CD8-positive, alpha-beta memory T cell (primary cell): ENCODE results near the gene PPP6R1. TPM values are rescaled to one million over a fixed set of nuclear protein-coding genes. Genes with fewer than 3 reads are reported as not detected.

Source experiments
- CTCF ChIA-PET: fragments of 350-600 bp; sonication (Branson Sonifier 250); formaldehyde crosslinking; loops from one replicate; lab custom pipeline; 2021; ENCODE audit warnings: antibody characterized with exemption; lab: Charles Lee
- POLR2A ChIA-PET: fragments of 350-600 bp; sonication (Branson Sonifier 250); formaldehyde crosslinking; loops from one replicate; lab custom pipeline; 2021; ENCODE audit warnings: antibody characterized with exemption; lab: Charles Lee
- DNase-seq, 5 donors: peaks; one replicate each; pipeline versions ENCODE4 v3.0.0 to v3.0.0-alpha.2; 2020 to 2022; ENCODE audit warnings: mixed read lengths in 1 of 5
- H3K27ac ChIP-seq: one replicate; pipeline ENCODE4 v1.7.0; 2013; ENCODE audit warnings: low read depth, mild to moderate bottlenecking, low read length, moderate library complexity
- H3K27me3 ChIP-seq: 2 replicates; pipeline ENCODE4 v1.7.0; 2013; ENCODE audit warnings: low read length, mild to moderate bottlenecking; ENCODE audit not compliant: insufficient read depth, poor library complexity, severe bottlenecking
- H3K36me3 ChIP-seq: 2 replicates; pipeline ENCODE4 v1.7.0; 2013; ENCODE audit warnings: mild to moderate bottlenecking, low read length, moderate library complexity; ENCODE audit not compliant: insufficient read depth
- H3K4me1 ChIP-seq: 2 replicates; pipeline ENCODE4 v1.7.0; 2013; ENCODE audit warnings: mild to moderate bottlenecking, low read length, moderate library complexity; ENCODE audit not compliant: insufficient read depth
- H3K4me3 ChIP-seq: 2 replicates; pipeline ENCODE4 v1.7.0; 2013; ENCODE audit warnings: mild to moderate bottlenecking, low read length
- H3K9me3 ChIP-seq: 2 replicates; pipeline ENCODE4 v1.7.0; 2013; ENCODE audit warnings: mild to moderate bottlenecking, low read length
- H3K27ac Mint-ChIP-seq, 8 donors: one replicate each; pipeline ENCODE4 v1.8.0; 2020 to 2021; ENCODE audit warnings: mixed read lengths in 8 of 8, mild to moderate bottlenecking in 6 of 8, inconsistent platforms in 3 of 8, moderate library complexity in 3 of 8
- H3K27me3 Mint-ChIP-seq, 2 donors: one replicate each; pipeline ENCODE4 v1.8.0; 2020 to 2021; ENCODE audit warnings: mixed read lengths in 2 of 2, mild to moderate bottlenecking in 1 of 2, moderate library complexity in 1 of 2
- H3K36me3 Mint-ChIP-seq, 3 donors: one replicate each; pipeline ENCODE4 v1.8.0; 2020 to 2021; ENCODE audit warnings: mixed read lengths in 3 of 3, inconsistent platforms in 1 of 3, mild to moderate bottlenecking in 1 of 3
- H3K4me1 Mint-ChIP-seq, 3 donors: one replicate each; pipeline ENCODE4 v1.8.0; 2020 to 2021; ENCODE audit warnings: mixed read lengths in 3 of 3, inconsistent platforms in 1 of 3, mild to moderate bottlenecking in 1 of 3
- H3K4me3 Mint-ChIP-seq, 7 donors: one replicate each; pipeline ENCODE4 v1.8.0; 2020 to 2021; ENCODE audit warnings: mixed read lengths in 7 of 7, mild to moderate bottlenecking in 6 of 7, moderate library complexity in 4 of 7, inconsistent platforms in 2 of 7
- H3K9me3 Mint-ChIP-seq, 5 donors: one replicate each; pipeline ENCODE4 v1.8.0; 2020 to 2022; ENCODE audit warnings: mixed read lengths in 5 of 5, mild to moderate bottlenecking in 3 of 5, moderate library complexity in 2 of 5, inconsistent platforms in 1 of 5
- polyA plus RNA-seq: library from polyadenylated mRNA; unstranded; fragments of 300-500 nt; fragmentation: Illumina TruSeq; gene quantifications from one replicate; pipeline ENCODE4 v1.2.3, GENCODE V29; 2021
- total RNA-seq, 2 experiments: library from RNA; stranded (reverse); gene quantifications; one replicate each; pipeline ENCODE4 v1.2.3, GENCODE V29; 2021

Gene PPP6R1
- total and polyA plus RNA-seq, 3 experiments from 2014 or later: 143 to 225 (median 216) TPM

DNA sequence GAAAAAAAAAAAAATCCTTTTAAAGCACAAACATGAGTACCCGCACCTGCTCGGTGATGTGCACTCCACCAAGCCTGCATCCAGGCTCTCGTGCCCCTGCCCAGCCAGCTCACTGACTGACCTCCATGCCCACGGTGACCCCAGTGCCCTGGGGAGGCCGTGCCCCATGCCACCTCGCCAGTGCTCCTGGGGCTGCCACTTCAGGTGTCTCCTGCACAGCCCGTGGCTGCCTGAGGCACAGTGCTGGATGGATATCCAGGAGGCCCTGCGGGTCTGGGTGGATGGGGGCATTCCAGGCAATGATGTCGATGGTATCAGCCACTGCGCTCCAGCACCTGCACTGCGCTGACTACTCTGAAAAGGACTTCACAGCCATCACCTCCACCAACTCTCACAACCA, 9.0 kb downstream of the PPP6R1 start:
- Histone ChIP-seq H3K27me3 (no peaks in the 10 kb centered on the region), H3K27ac (no peak overlapping the region), H3K9me3 (no peaks in the 10 kb centered on the region), H3K4me3 (no peak overlapping the region), H3K36me3 (peaks cover 18% of the 10 kb centered on the region), H3K4me1 (peaks cover 76% of the 10 kb centered on the region)
- no peak for DNase-seq
- Mint-ChIP-seq H3K36me3 (peaks cover 0 to 52% (median 8%) of the 10 kb centered on the region in 3 donors), H3K27ac (peak overlapping the region in 2 of 8 donors; percentile 98 to 99), H3K9me3 (no peaks in the 10 kb centered on the region), H3K4me3 (no peak overlapping the region), H3K4me1 (peaks cover 47 to 74% (median 55%) of the 10 kb centered on the region in 3 donors), H3K27me3 (peaks cover 0 to 3% of the 10 kb centered on the region in 2 donors)
- ChIA-PET POLR2A (no interaction called here), CTCF (no interaction called here)

DNA sequence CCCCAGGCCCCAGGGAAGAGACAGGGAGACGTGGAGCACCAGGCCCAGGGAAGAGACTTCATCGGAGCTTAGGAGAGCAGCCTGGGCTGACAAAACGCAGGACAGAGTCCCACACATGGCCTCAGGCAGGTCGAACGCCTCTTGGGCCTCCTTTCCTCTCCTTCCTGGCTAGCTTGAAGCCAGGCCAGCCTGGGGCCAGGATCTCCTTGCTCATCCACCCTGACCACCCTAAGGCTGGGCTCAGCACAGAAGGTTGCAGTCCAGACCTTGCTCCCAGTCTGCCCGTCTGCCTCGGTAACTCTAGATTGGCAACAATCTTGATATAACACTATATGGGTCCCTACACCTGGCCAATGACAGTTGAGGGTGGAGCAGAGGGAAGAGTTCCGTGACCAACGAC, 10.1 kb downstream of the PPP6R1 start:
- Mint-ChIP-seq H3K27me3 (peaks cover 0 to under 1% of the 10 kb centered on the region in 2 donors), H3K36me3 (peaks cover 0 to 55% (median 12%) of the 10 kb centered on the region in 3 donors), H3K9me3 (no peaks in the 10 kb centered on the region), H3K27ac (peak overlapping the region in 7 of 8 donors; percentile 19 to 88 (median 74)), H3K4me1 (peaks cover 39 to 63% (median 46%) of the 10 kb centered on the region in 3 donors), H3K4me3 (peak overlapping the region in 3 of 7 donors; percentile 6 to 63 (median 48))
- Histone ChIP-seq H3K36me3 (peaks cover 30% of the 10 kb centered on the region), H3K27me3 (no peaks in the 10 kb centered on the region), H3K9me3 (no peaks in the 10 kb centered on the region), H3K27ac (peak overlapping the region; percentile 2), H3K4me1 (peaks cover 68% of the 10 kb centered on the region), H3K4me3 (no peak overlapping the region)
- ChIA-PET CTCF (no interaction called here), POLR2A (no interaction called here)
- DNase-seq: no peak

DNA sequence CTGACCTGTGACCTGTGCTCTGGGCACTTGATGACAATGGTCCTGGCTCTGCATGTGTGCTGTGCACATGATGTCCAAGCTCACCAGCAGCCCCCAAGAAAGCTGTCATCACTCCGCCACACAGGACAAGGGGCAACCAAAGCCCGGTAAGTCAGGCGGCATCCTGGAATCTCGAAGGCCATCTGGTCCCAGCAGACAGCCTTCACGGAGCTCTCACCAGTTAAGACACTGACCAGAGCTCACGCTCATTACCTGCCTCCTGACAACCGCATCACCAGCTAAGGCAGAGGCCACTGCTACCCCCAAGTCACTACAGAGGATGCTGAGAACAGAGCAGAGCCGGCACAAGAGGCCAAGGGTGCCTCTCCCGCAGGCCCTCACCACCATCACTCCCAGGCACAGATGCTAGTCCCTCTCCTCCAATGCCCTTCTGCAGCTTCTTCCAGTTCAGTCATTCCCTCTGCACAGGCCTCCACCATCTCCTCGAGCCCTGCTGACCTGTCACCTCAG, 10.6 kb downstream of the PPP6R1 start:
- Histone ChIP-seq H3K27ac (peak overlapping the region; percentile 2), H3K4me3 (no peak overlapping the region), H3K36me3 (peaks cover 35% of the 10 kb centered on the region), H3K9me3 (no peaks in the 10 kb centered on the region), H3K27me3 (no peaks in the 10 kb centered on the region), H3K4me1 (peaks cover 63% of the 10 kb centered on the region)
- H3K9me3 Mint-ChIP-seq: no peaks in the 10 kb centered on the region
- DNase-seq: no peak
- peaks cover 0 to 57% (median 10%) of the 10 kb centered on the region in 3 donors for H3K36me3 Mint-ChIP-seq
- ChIA-PET CTCF (no interaction called here), POLR2A (no interaction called here)
- peak overlapping the region in 1 of 7 donors; percentile 6 for H3K4me3 Mint-ChIP-seq
- peaks cover 34 to 58% (median 42%) of the 10 kb centered on the region in 3 donors for H3K4me1 Mint-ChIP-seq
- peak overlapping the region; percentile 43 to 88 (median 71) for H3K27ac Mint-ChIP-seq
- H3K27me3 Mint-ChIP-seq: no peaks in the 10 kb centered on the region

DNA sequence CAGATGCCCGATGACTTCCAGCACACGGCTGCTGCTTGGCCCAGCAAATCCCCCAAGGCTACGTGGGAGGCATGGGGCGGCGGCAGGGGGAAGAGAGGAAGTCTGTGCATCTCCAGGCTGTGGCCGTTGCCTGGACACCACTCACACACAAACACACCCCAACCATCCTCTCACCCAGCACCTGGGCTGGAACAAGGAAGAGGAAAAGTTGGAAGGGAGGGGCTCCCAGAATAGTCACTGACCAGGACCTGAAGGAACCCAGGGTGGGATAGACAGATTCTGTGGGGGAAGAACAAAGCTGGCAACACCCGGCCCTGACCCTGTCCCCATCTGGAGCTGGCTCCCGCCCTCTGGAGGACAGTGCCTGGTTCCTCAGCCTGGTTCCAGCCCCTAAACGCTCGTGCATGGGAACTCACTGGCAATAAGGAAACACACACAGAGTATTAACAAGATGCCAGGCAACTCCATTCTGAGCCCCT, 11.2 kb downstream of the PPP6R1 start:
- Mint-ChIP-seq H3K4me1 (peaks cover 36 to 55% (median 39%) of the 10 kb centered on the region in 3 donors), H3K27ac (peak overlapping the region in 3 of 8 donors; percentile 41 to 85 (median 63)), H3K27me3 (no peaks in the 10 kb centered on the region), H3K9me3 (no peaks in the 10 kb centered on the region), H3K36me3 (peaks cover 0 to 61% (median 12%) of the 10 kb centered on the region in 3 donors), H3K4me3 (no peak overlapping the region)
- DNase-seq: no peak
- ChIA-PET CTCF (no interaction called here), POLR2A (no interaction called here)
- Histone ChIP-seq H3K27ac (no peak overlapping the region), H3K9me3 (no peaks in the 10 kb centered on the region), H3K4me1 (peaks cover 57% of the 10 kb centered on the region), H3K36me3 (peaks cover 40% of the 10 kb centered on the region), H3K4me3 (no peak overlapping the region), H3K27me3 (no peaks in the 10 kb centered on the region)

DNA sequence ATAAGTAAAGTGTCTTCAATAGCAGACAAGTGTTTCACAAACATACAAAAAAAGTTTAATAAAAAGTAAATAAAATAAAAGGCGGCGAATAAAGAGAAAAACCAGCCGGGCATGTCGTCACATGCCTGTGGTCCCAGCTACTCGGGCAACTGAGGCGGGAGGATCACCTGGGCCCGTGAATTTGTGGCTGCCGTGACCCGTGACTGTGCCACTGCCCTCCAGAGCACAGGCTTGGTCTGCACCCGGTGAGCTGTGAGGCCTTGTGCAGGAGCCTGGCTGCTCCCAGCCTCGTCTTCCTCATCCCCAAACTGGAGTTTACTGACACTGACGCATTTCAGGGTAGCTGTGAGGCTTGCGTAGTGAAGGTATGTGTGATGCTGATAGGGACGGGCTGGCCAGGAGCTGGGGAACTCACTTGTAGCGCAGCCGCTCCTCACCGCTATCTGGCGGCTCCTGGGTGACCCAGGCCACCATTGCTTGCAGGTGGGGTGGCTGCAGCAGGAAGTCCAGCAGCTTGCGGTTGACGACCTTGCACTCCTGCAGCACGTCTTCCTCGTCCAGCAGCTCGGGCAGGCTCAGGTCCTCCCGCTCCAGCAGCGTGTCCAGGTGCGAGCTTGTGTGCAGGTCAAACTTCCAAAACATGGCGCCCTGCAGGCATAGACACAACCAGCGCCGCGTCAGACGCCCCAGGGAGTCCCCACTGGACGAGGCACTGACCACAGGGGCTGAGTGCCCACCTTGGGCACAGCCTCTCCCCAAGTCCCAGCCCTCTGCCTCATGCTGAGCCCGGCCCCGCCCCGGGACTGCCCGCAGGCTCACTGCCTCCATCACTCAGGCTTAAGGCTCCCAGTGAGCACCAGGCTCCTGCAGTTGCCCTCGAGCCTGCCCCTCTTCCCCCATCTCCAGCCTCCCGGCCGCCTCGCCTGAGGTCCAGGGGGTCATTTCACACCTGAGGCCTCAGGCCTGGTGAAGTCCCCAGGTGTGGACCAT, 12.1 kb downstream of the PPP6R1 start:
- H3K36me3 ChIP-seq: peaks cover 49% of the 10 kb centered on the region
- Mint-ChIP-seq H3K27me3 (no peaks in the 10 kb centered on the region), H3K4me1 (peaks cover 30 to 46% (median 33%) of the 10 kb centered on the region in 3 donors), H3K27ac (no peak overlapping the region), H3K36me3 (peaks cover 0 to 70% (median 12%) of the 10 kb centered on the region in 3 donors), H3K9me3 (no peaks in the 10 kb centered on the region), H3K4me3 (peak overlapping the region in 1 of 7 donors; percentile 32)
- ChIA-PET POLR2A (no interaction called here), CTCF (no interaction called here)
- H3K4me1 ChIP-seq: peaks cover 48% of the 10 kb centered on the region
- H3K4me3 ChIP-seq: no peak overlapping the region
- H3K27ac ChIP-seq: no peak overlapping the region
- no peaks in the 10 kb centered on the region for H3K27me3 ChIP-seq
- H3K9me3 ChIP-seq: no peaks in the 10 kb centered on the region
- DNase-seq: no peak

DNA sequence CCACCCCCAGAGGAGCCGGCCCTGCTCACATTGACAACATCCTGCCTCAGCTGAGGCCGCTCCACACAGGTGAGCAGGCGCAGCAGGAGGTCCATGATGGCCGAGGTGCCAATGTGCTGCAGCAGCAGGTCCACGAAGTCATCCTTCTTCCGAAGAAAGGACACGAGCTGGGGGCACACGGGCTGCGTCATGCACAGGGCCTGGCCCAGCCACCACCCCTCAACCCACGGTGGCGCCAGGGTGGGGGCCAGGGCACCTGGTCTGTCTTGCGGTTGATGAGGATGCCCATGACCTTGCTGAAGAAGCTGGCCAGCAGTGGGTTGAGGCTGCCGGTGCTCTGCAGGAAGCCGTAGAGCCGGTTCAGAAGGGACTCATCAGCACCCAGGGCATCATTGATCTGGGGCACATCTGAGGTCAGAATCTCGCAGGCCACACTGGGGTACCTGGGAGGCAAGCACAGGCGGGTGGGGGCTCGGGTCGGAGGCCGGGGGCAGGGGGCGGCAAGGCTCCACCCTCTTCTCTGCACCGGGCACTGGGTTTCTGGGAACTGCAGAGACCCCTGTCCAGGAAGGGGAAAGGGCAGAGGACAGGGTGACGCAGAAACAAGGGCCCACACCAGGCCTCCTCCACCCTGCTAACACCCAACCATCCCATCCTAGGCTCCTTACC, 13.4 kb downstream of the PPP6R1 start:
- Histone ChIP-seq H3K27ac (no peak overlapping the region), H3K9me3 (no peaks in the 10 kb centered on the region), H3K27me3 (no peaks in the 10 kb centered on the region), H3K4me3 (no peak overlapping the region), H3K36me3 (peaks cover 58% of the 10 kb centered on the region), H3K4me1 (peaks cover 34% of the 10 kb centered on the region)
- Mint-ChIP-seq H3K36me3 (peaks cover 0 to 77% (median 8%) of the 10 kb centered on the region in 3 donors), H3K27ac (no peak overlapping the region), H3K4me1 (peaks cover 17 to 33% (median 19%) of the 10 kb centered on the region in 3 donors), H3K27me3 (no peaks in the 10 kb centered on the region), H3K4me3 (no peak overlapping the region), H3K9me3 (no peaks in the 10 kb centered on the region)
- POLR2A ChIA-PET: no interaction called here
- CTCF ChIA-PET: no interaction called here
- no peak for DNase-seq

DNA sequence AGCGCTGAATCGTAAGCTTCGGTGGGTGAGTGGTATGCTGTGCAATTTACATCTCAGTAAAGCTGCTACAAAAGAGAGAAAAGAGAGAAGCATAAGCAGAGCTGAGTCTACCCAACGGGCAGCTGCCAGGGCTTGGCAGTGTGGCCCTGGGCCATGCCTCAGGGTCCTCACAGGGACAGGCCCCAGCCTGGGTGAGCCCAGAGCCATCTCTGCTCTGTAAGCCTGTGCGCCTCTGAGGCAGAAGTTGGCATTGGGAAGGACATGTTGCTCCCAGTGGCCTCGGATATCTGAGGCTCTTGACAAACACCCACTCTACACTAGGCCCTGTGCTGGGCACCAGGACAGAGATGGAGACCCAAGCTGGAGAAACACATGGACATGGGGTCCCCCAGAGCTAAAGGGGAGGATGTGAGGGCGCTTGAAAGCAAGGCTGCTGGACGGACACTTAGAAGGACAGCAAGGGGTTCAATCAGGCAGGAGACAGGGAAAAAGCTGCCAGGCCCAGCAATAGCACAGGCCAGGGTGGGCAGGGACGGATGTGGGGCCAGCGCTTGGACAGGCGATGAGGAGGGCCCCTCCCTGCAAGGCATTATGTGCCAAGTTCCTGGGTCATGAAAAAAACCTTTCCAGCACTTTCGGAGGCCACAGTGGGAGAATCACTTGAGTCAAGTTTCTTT, 14.7 kb downstream of the PPP6R1 start:
- no peak for DNase-seq
- no peaks in the 10 kb centered on the region for H3K9me3 Mint-ChIP-seq
- Histone ChIP-seq H3K4me3 (no peak overlapping the region), H3K27me3 (no peaks in the 10 kb centered on the region), H3K36me3 (peaks cover 71% of the 10 kb centered on the region), H3K4me1 (peaks cover 23% of the 10 kb centered on the region), H3K27ac (no peak overlapping the region), H3K9me3 (no peaks in the 10 kb centered on the region)
- H3K4me3 Mint-ChIP-seq: no peak overlapping the region
- H3K36me3 Mint-ChIP-seq: peaks cover 0 to 85% (median 9%) of the 10 kb centered on the region in 3 donors
- no peaks in the 10 kb centered on the region for H3K27me3 Mint-ChIP-seq
- ChIA-PET CTCF (interaction anchor here (1.7 kb wide), 1 partner anchor 15 kb away, joined by 3 read pairs; the partner anchor contains the start of gene PPP6R1), POLR2A (no interaction called here)
- H3K4me1 Mint-ChIP-seq: peaks cover 17 to 24% (median 17%) of the 10 kb centered on the region in 3 donors
- peak overlapping the region in 2 of 8 donors; percentile 29 to 88 for H3K27ac Mint-ChIP-seq
